IMR-90 (cell line): ENCODE results near the gene KYAT1.
"Not testable (repeated sequence)": the region's sequence is repeated elsewhere in the genome, so short reads cannot be mapped to it uniquely, and the experiment has no call there.

Experiments
- BHLHE40 ChIP-seq: fragments of 150-350 bp; IDR thresholded peaks from 2 replicates; pipeline ENCODE4 v1.6.1; 2016; ENCODE audit warnings: mild to moderate bottlenecking, low read depth, low read length
- CEBPB ChIP-seq: IDR thresholded peaks from 2 replicates; pipeline ENCODE4 v1.6.1; 2012; ENCODE audit warnings: low read depth, low read length, improper control_type of control experiment
- ELK1 ChIP-seq: fragments of 150-350 bp; IDR thresholded peaks from 2 replicates; pipeline ENCODE4 v1.6.1; 2016; ENCODE audit warnings: low read depth, mild to moderate bottlenecking, low read length, moderate library complexity, borderline replicate concordance
- FOS ChIP-seq: fragments of 150-350 bp; IDR thresholded peaks from 2 replicates; pipeline ENCODE4 v1.6.1; 2016; ENCODE audit warnings: low read depth, low read length
- MAFK ChIP-seq: IDR thresholded peaks from 2 replicates; pipeline ENCODE4 v1.6.1; 2012; ENCODE audit warnings: low read depth, low read length, improper control_type of control experiment
- MXI1 ChIP-seq: IDR thresholded peaks from 2 replicates; pipeline ENCODE4 v1.6.1; 2012; ENCODE audit warnings: low read depth, mild to moderate bottlenecking, low read length, moderate library complexity, borderline replicate concordance
- NFE2L2 ChIP-seq: fragments of 150-350 bp; IDR thresholded peaks from 2 replicates; pipeline ENCODE4 v1.6.1; 2016; ENCODE audit warnings: low read depth, mild to moderate bottlenecking, low read length
- POLR2A ChIP-seq: IDR thresholded peaks from 2 replicates; pipeline ENCODE4 v1.6.1; 2012; ENCODE audit warnings: mild to moderate bottlenecking, low read depth, low read length
- RAD21 ChIP-seq: IDR thresholded peaks from 2 replicates; pipeline ENCODE4 v1.6.1; 2012; ENCODE audit warnings: low read length, improper control_type of control experiment
- RFX5 ChIP-seq: IDR thresholded peaks from 2 replicates; pipeline ENCODE4 v1.8.0; 2012; ENCODE audit warnings: low read depth, mild to moderate bottlenecking, low read length, moderate library complexity
- SMC3 ChIP-seq: fragments of 150-350 bp; IDR thresholded peaks from 2 replicates; pipeline ENCODE4 v1.6.1; 2016; ENCODE audit warnings: low read depth, mild to moderate bottlenecking, antibody characterized with exemption, low read length, moderate library complexity
- TF ChIP-seq, protein P1 (sequence below): conservative IDR thresholded peaks from 2 replicates; pipeline ENCODE4 v1.5.1; 2012; ENCODE audit warnings: mild to moderate bottlenecking, low read depth, low read length, improper control_type of control experiment
- TF ChIP-seq, protein P2 (sequence below): fragments of 150-350 bp; IDR thresholded peaks from 2 replicates; pipeline ENCODE4 v1.6.1; 2017; ENCODE audit warnings: mild to moderate bottlenecking, antibody characterized with exemption, low read length, low read depth

GRCh38 chr9:128858476-128858875 is 23.3 kb downstream of the KYAT1 start:
- TF ChIP-seq, protein P1, sequence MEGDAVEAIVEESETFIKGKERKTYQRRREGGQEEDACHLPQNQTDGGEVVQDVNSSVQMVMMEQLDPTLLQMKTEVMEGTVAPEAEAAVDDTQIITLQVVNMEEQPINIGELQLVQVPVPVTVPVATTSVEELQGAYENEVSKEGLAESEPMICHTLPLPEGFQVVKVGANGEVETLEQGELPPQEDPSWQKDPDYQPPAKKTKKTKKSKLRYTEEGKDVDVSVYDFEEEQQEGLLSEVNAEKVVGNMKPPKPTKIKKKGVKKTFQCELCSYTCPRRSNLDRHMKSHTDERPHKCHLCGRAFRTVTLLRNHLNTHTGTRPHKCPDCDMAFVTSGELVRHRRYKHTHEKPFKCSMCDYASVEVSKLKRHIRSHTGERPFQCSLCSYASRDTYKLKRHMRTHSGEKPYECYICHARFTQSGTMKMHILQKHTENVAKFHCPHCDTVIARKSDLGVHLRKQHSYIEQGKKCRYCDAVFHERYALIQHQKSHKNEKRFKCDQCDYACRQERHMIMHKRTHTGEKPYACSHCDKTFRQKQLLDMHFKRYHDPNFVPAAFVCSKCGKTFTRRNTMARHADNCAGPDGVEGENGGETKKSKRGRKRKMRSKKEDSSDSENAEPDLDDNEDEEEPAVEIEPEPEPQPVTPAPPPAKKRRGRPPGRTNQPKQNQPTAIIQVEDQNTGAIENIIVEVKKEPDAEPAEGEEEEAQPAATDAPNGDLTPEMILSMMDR, result not testable (repeated sequence)
- not testable (repeated sequence) for TF ChIP-seq FOS, POLR2A, ELK1, CEBPB, SMC3, MAFK, RAD21, RFX5, MXI1, BHLHE40, NFE2L2
- TF ChIP-seq, protein P2, sequence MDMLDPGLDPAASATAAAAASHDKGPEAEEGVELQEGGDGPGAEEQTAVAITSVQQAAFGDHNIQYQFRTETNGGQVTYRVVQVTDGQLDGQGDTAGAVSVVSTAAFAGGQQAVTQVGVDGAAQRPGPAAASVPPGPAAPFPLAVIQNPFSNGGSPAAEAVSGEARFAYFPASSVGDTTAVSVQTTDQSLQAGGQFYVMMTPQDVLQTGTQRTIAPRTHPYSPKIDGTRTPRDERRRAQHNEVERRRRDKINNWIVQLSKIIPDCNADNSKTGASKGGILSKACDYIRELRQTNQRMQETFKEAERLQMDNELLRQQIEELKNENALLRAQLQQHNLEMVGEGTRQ, result not testable (repeated sequence)
